GM18511 (cell line): ENCODE data around the gene PDLIM5.
"Not testable (repeated sequence)": the region's sequence is repeated elsewhere in the genome, so short reads cannot be mapped to it uniquely, and the experiment has no call there.

ENCODE experiments used
- ATAC-seq: cut with Tn5 transposase; IDR thresholded peaks from one replicate; pipeline ENCODE4 v1.9.1; 2021; ENCODE audit warnings: mild to moderate bottlenecking, moderate library complexity; ENCODE audit not compliant: unreplicated experiment

The PDLIM5 gene

DNA sequence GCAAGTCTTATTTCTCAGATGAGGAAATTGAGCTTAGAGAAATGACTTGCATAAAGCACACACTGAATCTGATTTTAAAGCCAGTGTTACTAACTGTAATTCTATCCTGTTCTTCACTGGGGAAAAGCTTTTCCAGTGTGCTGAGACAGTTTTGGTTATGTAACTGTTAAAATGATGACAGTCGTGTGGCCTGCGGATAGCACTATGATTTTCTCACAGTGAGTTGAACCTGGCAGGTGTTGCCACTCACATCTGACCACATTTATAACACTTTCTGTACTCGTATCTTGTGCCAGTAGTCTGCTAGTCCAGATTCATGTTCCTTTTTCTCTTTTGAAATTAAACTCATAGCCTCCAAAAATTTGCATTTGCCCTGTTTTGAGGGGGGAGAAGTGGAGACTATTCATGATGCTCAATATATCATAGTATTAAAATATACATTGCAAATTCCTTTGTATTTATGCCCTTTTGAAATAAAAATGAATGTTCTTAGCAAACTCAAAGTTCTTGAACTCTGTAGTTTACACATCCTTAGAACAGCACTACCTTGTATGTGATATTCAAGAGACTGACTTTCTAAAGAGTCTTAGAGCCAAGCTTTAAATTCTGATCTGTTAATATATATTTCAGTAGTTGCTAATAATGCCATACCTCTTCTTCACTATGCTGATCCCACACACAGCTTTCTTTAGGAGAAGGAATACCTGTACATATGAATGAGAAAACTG lies 132.3 kb downstream of the PDLIM5 start:
- ATAC-seq, result no peak

DNA sequence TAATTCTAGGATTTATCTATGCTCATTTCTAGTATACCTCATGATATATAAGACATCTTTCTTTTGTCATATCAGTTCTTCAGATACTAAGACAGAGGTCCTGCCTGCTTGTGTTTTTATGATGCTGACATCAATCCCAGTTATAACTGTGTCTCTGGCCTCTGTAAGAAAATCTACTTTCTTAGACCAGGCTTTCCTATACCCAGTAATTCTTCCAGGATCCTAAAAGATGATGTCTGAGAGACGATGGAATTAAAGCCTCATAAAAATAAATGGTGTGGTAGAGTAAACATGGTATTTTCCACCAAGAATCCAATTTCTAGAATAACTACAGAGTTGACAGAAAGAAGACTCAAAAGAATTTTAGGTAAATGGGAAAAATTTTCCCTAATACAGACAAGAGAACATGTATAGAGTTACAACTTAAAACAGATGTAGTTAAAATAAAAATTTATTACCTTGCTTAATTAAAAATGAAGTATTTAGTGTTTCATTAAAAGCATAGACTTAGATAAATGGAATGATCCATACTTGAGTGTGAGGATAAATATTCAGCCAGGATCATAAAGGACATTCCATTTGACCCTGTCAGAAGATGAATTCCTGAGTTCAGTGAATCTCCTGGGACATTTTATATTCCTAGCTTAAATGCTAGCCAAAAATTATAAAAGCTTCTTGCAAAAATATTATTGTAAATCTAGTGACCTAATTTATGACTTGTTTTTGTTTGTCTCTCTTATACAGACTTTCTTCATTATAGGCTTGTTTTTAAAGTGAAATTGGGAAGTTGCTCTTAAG lies 137.4 kb downstream of the PDLIM5 start:
- no peak for ATAC-seq

DNA sequence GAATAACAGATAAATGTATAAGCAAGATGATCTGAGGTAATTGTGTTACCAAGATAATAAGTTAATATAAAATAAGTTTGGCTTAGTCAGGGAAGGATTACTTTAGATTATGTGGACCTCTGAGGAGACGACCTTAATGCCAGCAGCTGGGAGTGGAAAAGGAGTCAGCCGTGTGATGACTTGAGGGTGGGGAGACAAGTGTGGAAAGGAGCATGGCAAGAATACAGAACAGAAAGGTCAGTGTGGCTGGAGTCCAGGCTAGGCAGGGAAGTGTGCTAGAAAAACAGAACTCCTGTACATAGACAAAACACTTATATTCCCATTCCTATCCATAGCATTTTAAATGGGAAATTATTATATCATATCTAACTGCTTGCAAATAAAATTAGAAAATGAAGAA lies 138.8 kb downstream of the PDLIM5 start:
- no peak for ATAC-seq

DNA sequence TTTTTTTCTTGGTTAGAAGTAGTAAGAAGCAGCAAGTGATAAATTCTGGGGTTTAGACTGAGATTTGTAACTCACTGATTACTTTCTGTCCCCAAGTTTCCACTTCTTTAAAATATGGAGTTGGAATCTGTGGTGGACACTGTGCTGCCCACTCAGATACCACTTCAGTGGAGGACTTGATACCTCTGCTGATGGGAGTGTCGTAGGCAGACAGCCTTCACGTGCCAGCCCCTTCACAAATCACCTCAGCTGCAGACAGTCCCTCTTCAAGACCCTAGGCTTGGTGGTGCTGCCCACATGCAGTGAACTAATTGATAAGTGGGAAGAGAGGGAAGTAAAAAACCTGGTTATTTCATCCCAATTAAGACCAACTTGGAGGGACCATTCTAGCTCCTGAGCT lies 139.5 kb downstream of the PDLIM5 start:
- ATAC-seq, result no peak

GRCh38 chr4:94595013-94595412 lies 143.3 kb downstream of the PDLIM5 start:
- ATAC-seq, result no peak

DNA sequence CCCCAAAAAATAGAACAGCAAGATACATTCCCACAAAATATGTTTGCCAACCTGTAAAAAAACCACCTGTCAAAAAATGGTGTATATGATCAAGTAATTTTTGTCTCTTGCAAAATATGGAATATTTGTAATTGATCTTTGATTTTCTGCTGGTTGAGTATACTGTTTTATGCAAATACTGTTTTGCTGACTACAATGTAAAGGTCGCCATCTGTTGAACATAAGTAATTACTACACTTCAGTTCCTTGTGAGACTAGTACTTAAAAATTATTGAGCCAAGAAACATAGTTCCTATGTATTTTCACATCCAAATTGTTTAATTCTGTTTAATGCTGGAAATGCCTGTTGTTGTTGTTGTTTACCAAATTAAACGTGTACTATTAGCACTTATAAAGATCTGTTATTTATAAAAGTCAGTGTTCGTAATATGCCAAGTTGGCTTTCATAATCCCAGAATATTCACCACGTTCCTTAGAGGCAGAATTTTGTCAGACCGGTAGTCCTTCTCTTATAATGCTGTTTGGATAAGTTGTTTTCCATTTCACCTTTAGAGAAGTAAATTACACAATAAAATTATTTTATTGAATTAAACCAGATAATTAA lies 144.2 kb downstream of the PDLIM5 start:
- peak; percentile 86 for ATAC-seq

DNA sequence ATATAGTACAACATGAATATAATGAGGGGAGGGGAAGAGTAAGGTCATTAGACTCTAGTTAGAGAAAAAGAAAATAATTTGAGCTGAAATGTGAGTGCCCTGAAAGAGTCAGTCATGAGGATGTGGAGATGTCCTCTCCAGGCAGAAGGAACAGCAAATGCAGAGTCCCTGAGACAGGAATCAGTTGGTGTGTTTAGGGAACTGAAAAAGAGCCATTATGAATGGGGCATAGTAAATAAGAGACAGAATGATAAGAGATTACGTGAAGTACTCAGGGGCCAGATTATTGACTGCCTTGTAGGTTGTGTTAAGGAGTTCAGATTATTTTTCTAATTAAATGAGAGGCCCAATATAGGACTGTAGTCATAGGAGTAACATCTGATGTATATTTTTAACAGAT lies 147.0 kb downstream of the PDLIM5 start:
- peak; percentile 47 for ATAC-seq

DNA sequence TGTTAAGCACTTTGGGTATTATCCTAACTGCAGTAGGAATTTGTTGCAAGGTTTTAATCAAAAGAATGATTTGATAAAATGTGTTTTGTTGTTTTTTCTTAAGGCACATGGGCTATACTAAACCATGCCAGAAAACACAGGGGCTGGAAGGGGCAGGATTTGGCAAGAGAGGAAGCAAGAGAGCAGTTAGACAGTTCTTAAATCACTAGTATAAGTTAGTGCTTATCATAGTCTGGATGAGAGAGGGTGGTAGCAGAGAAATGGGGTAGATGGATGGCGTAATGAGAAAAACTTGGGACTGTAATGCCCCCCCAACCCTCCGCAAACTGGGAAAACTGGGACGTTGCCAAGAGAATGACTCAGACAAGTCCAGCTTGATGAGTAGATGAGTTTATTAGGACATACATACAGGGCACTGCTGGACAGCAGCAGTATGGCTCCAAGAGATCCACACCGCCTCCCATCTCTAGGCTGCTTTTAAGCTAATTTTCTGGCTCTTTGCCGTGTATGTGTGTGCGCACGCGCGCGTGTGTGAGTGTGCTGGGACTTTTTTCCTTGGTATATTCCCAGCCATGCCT lies 151.5 kb downstream of the PDLIM5 start:
- ATAC-seq, result no peak

DNA sequence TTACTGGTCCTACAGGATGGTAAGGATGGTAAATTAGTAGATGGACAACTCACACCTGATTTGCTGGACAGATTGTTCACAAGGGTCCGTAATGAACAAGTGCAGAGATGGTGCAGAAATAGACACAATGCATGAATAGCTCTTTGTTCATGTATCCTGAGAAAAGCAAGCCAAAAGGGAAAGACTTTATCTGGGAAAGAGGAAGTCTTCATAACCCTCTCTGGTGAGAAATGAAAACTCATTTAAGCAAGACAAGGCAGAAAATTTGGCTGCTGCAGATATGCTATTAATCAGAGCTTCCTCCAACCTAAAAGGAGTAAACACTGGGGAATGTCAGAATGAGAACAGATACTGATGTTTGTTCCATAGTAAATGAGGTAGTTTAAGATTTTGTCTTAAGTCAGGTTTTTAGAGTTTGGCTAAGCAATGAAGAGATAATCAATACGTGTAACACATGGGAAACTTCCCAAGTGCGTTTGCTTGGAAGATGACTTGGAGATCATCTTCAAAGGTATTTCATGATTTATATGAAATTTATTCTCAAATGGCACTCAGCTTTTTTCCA lies 153.6 kb downstream of the PDLIM5 start:
- ATAC-seq, result no peak

GRCh38 chr4:94610145-94610544 lies 158.4 kb downstream of the PDLIM5 start:
- no peak for ATAC-seq

- no peak for ATAC-seq
Observed at GRCh38 chr4:94613248-94613647, 161.5 kb downstream of the PDLIM5 start.

DNA sequence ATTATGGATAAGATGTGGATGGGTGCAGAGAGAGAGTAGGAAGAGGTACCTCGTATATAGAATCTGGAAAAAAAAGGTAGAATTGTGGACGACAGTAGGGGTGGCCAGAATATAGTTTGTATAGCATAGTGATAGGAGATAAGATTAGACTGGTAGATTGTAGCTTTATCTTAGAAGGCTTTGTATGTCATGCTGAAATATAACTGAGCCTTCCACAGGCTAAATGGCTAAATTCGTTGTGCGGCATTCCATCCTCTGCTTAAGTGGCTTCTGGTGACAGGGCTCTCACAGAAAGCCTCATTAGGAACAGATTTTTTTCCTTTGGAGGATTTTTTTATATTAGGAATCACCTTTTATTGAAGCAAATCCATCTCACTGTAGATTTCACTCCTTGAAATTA lies 163.7 kb downstream of the PDLIM5 start:
- no peak for ATAC-seq

DNA sequence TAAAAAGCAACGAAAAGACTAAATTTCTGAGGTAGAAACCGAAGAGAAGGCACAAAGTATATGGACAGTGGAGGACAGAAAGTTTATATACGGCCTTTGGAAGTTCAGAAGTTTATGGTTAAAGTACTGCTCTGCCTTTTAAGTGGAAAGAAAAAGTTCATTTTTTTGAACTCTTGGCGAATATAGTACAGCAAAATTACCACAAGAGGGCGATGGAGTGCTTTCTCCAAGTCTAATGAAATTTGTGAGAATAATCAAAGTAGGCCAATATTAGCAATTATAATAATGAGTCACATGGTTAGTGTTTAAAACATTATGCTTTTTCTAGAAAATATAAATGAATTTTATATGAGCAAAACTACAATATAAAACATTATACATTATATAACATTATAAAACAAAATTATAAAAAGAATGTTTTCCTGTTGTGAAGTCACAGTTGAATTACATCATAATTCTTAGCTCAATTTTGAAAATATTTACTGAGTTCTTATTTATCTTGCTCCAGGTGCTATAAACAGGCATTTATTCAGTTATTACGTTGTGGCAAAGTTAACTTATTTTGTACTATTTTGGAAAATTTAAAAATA lies 169.8 kb downstream of the PDLIM5 start:
- peak; percentile 75 for ATAC-seq

DNA sequence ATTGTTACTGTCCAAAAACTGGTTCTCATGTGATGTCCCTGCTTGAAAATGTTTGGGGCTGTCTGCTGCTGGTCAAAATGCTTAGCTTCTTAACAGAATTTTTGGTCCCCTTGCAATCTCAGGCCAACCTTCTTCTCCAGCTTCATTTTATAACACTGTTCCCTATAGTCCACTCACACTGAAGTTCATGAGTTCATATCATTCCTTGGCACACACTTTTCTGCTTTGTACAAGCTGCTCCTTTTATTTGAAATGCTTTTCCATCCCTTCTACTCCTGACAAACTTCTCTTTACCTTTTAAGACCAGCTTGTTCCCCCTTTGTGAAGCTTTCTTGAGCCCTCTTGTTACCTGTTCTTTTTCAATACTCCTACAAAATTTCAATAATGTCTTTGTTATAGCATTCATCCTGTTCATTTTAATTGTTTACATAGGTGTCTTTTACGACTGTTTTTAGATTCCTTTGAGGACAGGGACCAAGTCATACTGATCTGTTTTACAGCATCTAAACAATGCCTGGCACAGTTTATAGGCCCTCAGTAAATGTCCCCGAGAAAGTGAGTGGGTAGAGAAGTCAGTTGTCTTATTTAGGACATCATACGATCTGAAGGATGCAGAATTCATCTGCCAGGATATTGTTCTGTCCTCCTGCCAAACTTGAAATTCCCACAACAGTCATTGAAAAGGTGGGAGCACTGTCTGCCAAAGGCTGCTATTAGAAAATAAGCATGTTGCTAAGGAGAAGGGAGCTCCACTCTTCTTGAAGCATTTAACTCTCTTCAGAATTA lies 171.6 kb downstream of the PDLIM5 start:
- no peak for ATAC-seq

- no peak for ATAC-seq
Observed at GRCh38 chr4:94626942-94627341, 175.2 kb downstream of the PDLIM5 start.

GRCh38 chr4:94629058-94629457 lies 177.3 kb downstream of the PDLIM5 start:
- ATAC-seq, result not testable (repeated sequence)

DNA sequence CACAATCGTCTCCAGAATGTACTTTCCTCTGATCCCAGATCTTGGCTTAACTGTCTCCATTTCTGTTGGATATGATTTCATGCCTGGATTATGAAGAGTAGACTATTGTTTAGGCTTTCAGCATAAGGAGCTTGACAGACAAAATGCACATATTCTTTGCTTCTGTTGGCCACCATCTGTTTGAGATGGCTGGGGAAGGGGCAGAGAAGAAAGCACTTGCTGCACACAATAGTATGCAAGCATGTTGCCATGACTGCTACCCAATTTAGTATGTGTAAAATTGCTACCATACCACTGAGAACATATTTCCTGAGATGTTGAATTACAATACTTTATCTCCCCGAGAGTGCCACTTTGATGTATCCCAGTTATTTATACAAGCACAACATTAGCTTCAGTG lies 178.1 kb downstream of the PDLIM5 start:
- ATAC-seq, result no peak

- no peak for ATAC-seq
Observed at GRCh38 chr4:94634271-94634670, 182.5 kb downstream of the PDLIM5 start.

DNA sequence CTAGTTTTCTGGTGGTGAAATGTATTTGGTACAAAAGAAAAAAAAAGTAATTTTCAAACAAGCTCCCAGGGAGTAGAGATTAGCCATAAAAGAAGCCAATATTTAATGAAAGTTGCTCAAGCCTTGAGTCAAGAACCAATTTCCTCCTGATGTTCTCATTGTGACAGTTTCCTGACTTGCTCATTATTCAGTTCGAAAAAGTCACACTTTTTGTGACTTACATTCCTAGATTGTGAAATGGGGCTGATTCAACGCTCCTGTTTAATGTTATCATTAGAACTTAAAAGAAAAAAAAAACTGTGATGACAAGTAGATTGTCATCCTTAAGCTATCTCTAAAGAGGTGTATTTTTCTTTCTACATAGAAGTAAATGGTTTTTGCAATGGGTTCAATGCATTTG lies 183.4 kb downstream of the PDLIM5 start:
- no peak for ATAC-seq

DNA sequence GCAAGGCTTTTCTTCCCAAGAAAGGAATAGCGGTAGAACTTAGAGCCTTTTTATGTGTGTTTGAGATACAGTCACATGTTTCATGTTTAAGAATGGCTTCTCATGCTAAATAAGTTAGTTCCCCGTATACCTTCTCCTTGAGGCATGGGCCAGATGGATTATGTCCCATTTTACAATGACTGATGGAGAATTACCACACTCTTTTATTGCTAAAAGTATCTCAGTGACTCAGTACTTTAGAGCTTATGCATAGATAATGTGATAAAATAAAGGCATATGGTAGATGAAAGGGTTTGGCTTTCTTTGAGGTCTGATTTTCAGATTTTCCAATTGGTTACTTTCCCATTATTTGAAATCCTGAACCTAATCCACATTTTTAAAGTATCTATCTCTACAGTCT lies 184.3 kb downstream of the PDLIM5 start:
- no peak for ATAC-seq
